ENCODE measurements around the gene OR51M1.
"Not testable (repeated sequence)": the region's sequence is repeated elsewhere in the genome, so short reads cannot be mapped to it uniquely, and the experiment has no call there.

OR51M1 gene

DNA sequence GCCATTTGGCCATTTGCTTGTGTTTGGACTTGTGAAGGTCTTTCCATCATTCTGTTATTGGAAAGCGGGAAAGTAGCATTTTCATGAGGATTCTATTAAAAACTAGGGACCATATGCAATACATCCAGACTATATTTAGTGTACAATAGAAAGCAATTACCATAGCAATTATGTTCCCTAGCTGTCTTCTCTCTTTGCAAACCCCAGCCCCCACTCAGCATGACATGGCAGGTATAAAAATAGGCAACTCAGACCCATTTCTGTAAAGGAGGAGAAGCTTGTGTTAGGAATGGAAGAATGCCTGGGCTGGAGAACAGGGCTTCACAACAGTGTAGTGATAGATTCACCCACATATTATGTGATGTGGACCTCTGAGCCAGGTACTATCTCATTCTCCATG is 19.9 kb upstream of the OR51M1 start:
- DNase-seq: no peak
- TF ChIP-seq CTCF (IDR thresholded peaks at IDR 0.05): no peak
- peaks cover 0 to 13% (median 3%) of the 10 kb centered on the region in 4 donors for H3K4me1 ChIP-seq

DNA sequence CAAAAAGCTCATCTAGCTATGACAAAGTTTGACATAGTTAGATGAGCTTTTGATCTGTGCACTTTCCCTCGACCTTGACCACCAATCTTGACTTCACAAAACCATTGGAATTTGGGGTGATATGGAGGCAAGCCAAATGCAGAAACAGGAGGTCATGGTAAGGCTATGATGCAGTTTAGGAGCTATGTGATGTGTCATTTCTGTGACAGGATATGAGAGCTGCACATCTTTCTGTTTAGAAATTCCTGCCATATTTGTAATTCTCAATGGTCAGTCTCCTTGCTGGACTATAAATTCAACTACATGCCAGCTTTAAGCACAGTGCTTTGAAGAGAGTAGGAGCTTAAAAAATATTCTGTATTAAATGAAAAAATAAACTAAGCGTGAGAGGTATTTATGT is 19.4 kb upstream of the OR51M1 start:
- no peaks in the 10 kb centered on the region for H3K27me3 ChIP-seq
- no peaks in the 10 kb centered on the region for H3K36me3 ChIP-seq
- DNase-seq: no peak
- intact Hi-C loops (cut with DNase I; ENCODE audit: low total_unique reads): no loop called here
- H3K27ac ChIP-seq: no peak overlapping the region
- peaks cover 0 to 13% (median 3%) of the 10 kb centered on the region in 4 donors for H3K4me1 ChIP-seq
- no peak for TF ChIP-seq CTCF (IDR thresholded peaks at IDR 0.05)
- H3K9me3 ChIP-seq: no peaks in the 10 kb centered on the region
- H3K4me3 ChIP-seq: no peak overlapping the region

More for the DNA sequence above, 19.9 kb upstream of the OR51M1 start:
- Histone ChIP-seq H3K27ac (no peak overlapping the region), H3K4me3 (no peak overlapping the region), H3K9me3 (no peaks in the 10 kb centered on the region), H3K27me3 (no peaks in the 10 kb centered on the region), H3K36me3 (no peaks in the 10 kb centered on the region)
- intact Hi-C loops (cut with DNase I; ENCODE audit: low total_unique reads): no loop called here

DNA sequence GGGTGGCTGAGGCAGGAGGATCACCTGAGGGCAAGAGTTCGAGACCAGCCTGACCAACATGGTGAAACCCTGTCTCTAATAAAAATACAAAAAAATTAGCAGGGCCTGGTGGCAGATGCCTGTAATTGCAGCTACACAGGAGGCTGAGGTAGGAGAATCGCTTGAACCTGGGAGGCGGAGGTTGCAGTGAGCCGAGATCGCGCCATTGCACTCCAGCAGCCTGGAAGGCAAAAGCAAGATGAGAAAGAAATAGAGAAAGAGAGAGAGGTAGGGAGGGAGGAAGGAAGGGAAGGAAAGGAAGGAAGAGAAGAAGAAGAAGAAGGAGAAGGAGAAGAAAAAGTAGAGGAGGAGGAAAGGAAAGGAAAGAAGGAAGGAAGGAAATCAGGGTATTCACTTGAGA is 17.2 kb upstream of the OR51M1 start:
- H3K9me3 ChIP-seq; H3K27ac ChIP-seq; H3K36me3 ChIP-seq; H3K27me3 ChIP-seq; intact Hi-C loops (cut with DNase I; ENCODE audit: low total_unique reads); H3K4me3 ChIP-seq; DNase-seq: not testable (repeated sequence)
- peaks cover 0 to 13% (median 3%) of the 10 kb centered on the region in 4 donors for H3K4me1 ChIP-seq

GRCh38 chr11:5366856-5367255 is 16.8 kb upstream of the OR51M1 start:
- Histone ChIP-seq H3K27ac (no peak overlapping the region), H3K4me3 (peak overlapping the region in 1 of 2 donors; percentile 18), H3K4me1 (peaks cover 0 to 13% (median 3%) of the 10 kb centered on the region in 4 donors), H3K36me3 (no peaks in the 10 kb centered on the region), H3K9me3 (no peaks in the 10 kb centered on the region), H3K27me3 (no peaks in the 10 kb centered on the region)
- no peak for TF ChIP-seq CTCF (IDR thresholded peaks at IDR 0.05)
- DNase-seq: no peak
- intact Hi-C loops (cut with DNase I; ENCODE audit: low total_unique reads): no loop called here

GRCh38 chr11:5367448-5368074 is 16.1 kb upstream of the OR51M1 start:
- H3K27me3 ChIP-seq: no peaks in the 10 kb centered on the region
- no peaks in the 10 kb centered on the region for H3K36me3 ChIP-seq
- DNase-seq: no peak
- H3K9me3 ChIP-seq: no peaks in the 10 kb centered on the region
- peak overlapping the region in 1 of 2 donors; percentile 18 for H3K4me3 ChIP-seq
- intact Hi-C loops (cut with DNase I; ENCODE audit: low total_unique reads): no loop called here
- peaks cover 0 to 13% (median 3%) of the 10 kb centered on the region in 4 donors for H3K4me1 ChIP-seq
- H3K27ac ChIP-seq: no peak overlapping the region
- no peak for TF ChIP-seq CTCF (IDR thresholded peaks at IDR 0.05)

- no peak overlapping the region for H3K4me3 ChIP-seq
- DNase-seq: no peak
- TF ChIP-seq CTCF (IDR thresholded peaks at IDR 0.05): no peak
- intact Hi-C loops (cut with DNase I; ENCODE audit: low total_unique reads): no loop called here
- peaks cover 0 to 13% (median 3%) of the 10 kb centered on the region in 4 donors for H3K4me1 ChIP-seq
- no peak overlapping the region for H3K27ac ChIP-seq
- no peaks in the 10 kb centered on the region for H3K36me3 ChIP-seq
- no peaks in the 10 kb centered on the region for H3K27me3 ChIP-seq
- H3K9me3 ChIP-seq: no peaks in the 10 kb centered on the region
Measured at GRCh38 chr11:5368502-5369043, 15.0 kb upstream of the OR51M1 start.
